ENCODE data around the gene UBE2Z.

GRCh38 chr17:48869821-48870318, 38.3 kb upstream of the UBE2Z start:
- no peak for TF ChIP-seq CTCF (IDR thresholded peaks at IDR 0.05 in 8 of 11, conservative IDR thresholded peaks at IDR 0.05 in 3 of 11)
- TF ChIP-seq POLR2AphosphoS5 (IDR thresholded peaks at IDR 0.05) = peak in 1 of 3 donors; percentile 8

Measured in spleen (tissue), 7 donors.